K562 (cell line): ENCODE data around the gene ULK3. TPM values are rescaled to one million over a fixed set of nuclear protein-coding genes. Genes with fewer than 3 reads are reported as not detected.

ENCODE experiments used
- BCL6 ChIP-seq: fragments of 250-450 bp; sonication (Bioruptor Pico); IDR thresholded peaks from 2 replicates; pipeline ENCODE4 v1.4.0; 2020
- HDAC3 ChIP-seq: fragments of 450-650 bp; IDR thresholded peaks from 2 replicates; pipeline ENCODE4 v1.6.1; 2018; ENCODE audit warnings: borderline replicate concordance, mild to moderate bottlenecking, moderate library complexity; ENCODE audit not compliant: partially characterized antibody
- KDM1A ChIP-seq, 2 experiments: fragments of 450-650 bp; IDR thresholded peaks; 2 replicates each; pipeline ENCODE4 v1.6.1; 2016; ENCODE audit warnings: mild to moderate bottlenecking in 2 of 2
- MNT ChIP-seq, 2 experiments: fragments of 450-650 bp; conservative IDR thresholded peaks; 2 replicates each; pipeline ENCODE4 v1.6.1; 2017; ENCODE audit warnings: mild to moderate bottlenecking in 2 of 2, moderate library complexity in 2 of 2
- MTA2 ChIP-seq: fragments of 450-650 bp; IDR thresholded peaks from 2 replicates; pipeline ENCODE4 v1.6.1; 2016; ENCODE audit warnings: low read depth
- NFE2 ChIP-seq: IDR thresholded peaks from 2 replicates; pipeline ENCODE4 v1.6.1; 2014; ENCODE audit warnings: antibody characterized with exemption, low read depth
- OTX1 ChIP-seq: fragments of 450-650 bp; formaldehyde crosslinking; IDR thresholded peaks from 2 replicates; pipeline ENCODE4 v1.4.0; 2022; ENCODE audit warnings: mild to moderate bottlenecking
- ZNF518B ChIP-seq: fragments of 250-450 bp; sonication (Bioruptor Pico); IDR thresholded peaks from 2 replicates; pipeline ENCODE4 v1.5.0; 2021; ENCODE audit warnings: mild to moderate bottlenecking, moderate library complexity
- ZNF592 ChIP-seq: fragments of 450-650 bp; IDR thresholded peaks from 2 replicates; pipeline ENCODE4 v1.6.1; 2017; ENCODE audit warnings: antibody characterized with exemption, mild to moderate bottlenecking
- ZNF830 ChIP-seq: fragments of 250-450 bp; sonication (Bioruptor Pico); IDR thresholded peaks from 2 replicates; pipeline ENCODE4 v1.5.0; 2021; ENCODE audit warnings: mild to moderate bottlenecking
- polyA plus RNA-seq, 8 experiments: library from polyadenylated mRNA; depleted of rRNA in 4 of 8; stranded (reverse) in 5 of 8; unstranded in 3 of 8; fragments of >200 nt; fragmentation: Nextera tagmentation in 2 of 8; fragmentation: Illumina TruSeq in 1 of 8; extraction: Ambion mirVana in 2 of 8; extraction: Trizol in 1 of 8; gene quantifications; 2 replicates each; pipeline versions ENCODE4 v1.2.1 to v1.2.3, GENCODE V29; 2011 to 2014; ENCODE audit warnings: inconsistent platforms in 1 of 8, missing spikeins in 1 of 8
- total RNA-seq, 7 experiments: library from RNA; depleted of rRNA in 6 of 7; stranded (reverse); fragments of >200 nt in 6 of 7; fragmentation: Illumina TruSeq in 2 of 7; extraction: Trizol in 2 of 7; gene quantifications; 2 replicates each; pipeline versions ENCODE4 v1.2.1 to v1.2.3, GENCODE V29; 2011 to 2021; ENCODE audit warnings: low replicate concordance in 1 of 7
- TF ChIP-seq, protein P1 (sequence below), 2 experiments: fragments of 450-650 bp; IDR thresholded peaks; 2 replicates each; pipeline ENCODE4 v1.6.1; 2018; ENCODE audit warnings: mild to moderate bottlenecking in 2 of 2, low read depth in 1 of 2; ENCODE audit not compliant: partially characterized antibody in 2 of 2
- TF ChIP-seq, protein P2 (sequence below): fragments of 450-650 bp; IDR thresholded peaks from 2 replicates; pipeline ENCODE4 v1.6.1; 2016; ENCODE audit warnings: mild to moderate bottlenecking

ULK3 gene
- total and polyA plus RNA-seq, 9 of the 15 experiments (the other 6 are each of a cell fraction or from before 2014, with no cell fraction given) = 0.68 to 68.0 (median 34.9) TPM

- TF ChIP-seq ZNF518B (no peak), ZNF830 (CRISPR knock-in tag) (no peak), KDM1A (IDR thresholded peaks at IDR 0.05) (no peak), HDAC3 (no peak), MTA2 (no peak), MNT (conservative IDR thresholded peaks at IDR 0.05) (no peak), BCL6 (CRISPR knock-in tag) (no peak), NFE2 (no peak), OTX1 (CRISPR knock-in tag) (no peak), ZNF592 (no peak; the same call in 1 of the 2 replicates)
- TF ChIP-seq, protein P1, sequence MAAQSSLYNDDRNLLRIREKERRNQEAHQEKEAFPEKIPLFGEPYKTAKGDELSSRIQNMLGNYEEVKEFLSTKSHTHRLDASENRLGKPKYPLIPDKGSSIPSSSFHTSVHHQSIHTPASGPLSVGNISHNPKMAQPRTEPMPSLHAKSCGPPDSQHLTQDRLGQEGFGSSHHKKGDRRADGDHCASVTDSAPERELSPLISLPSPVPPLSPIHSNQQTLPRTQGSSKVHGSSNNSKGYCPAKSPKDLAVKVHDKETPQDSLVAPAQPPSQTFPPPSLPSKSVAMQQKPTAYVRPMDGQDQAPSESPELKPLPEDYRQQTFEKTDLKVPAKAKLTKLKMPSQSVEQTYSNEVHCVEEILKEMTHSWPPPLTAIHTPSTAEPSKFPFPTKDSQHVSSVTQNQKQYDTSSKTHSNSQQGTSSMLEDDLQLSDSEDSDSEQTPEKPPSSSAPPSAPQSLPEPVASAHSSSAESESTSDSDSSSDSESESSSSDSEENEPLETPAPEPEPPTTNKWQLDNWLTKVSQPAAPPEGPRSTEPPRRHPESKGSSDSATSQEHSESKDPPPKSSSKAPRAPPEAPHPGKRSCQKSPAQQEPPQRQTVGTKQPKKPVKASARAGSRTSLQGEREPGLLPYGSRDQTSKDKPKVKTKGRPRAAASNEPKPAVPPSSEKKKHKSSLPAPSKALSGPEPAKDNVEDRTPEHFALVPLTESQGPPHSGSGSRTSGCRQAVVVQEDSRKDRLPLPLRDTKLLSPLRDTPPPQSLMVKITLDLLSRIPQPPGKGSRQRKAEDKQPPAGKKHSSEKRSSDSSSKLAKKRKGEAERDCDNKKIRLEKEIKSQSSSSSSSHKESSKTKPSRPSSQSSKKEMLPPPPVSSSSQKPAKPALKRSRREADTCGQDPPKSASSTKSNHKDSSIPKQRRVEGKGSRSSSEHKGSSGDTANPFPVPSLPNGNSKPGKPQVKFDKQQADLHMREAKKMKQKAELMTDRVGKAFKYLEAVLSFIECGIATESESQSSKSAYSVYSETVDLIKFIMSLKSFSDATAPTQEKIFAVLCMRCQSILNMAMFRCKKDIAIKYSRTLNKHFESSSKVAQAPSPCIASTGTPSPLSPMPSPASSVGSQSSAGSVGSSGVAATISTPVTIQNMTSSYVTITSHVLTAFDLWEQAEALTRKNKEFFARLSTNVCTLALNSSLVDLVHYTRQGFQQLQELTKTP (IDR thresholded peaks at IDR 0.05; ENCODE audit: low read depth in 1 of 2, partially characterized antibody in 2 of 2) = no peak
- TF ChIP-seq, protein P2, sequence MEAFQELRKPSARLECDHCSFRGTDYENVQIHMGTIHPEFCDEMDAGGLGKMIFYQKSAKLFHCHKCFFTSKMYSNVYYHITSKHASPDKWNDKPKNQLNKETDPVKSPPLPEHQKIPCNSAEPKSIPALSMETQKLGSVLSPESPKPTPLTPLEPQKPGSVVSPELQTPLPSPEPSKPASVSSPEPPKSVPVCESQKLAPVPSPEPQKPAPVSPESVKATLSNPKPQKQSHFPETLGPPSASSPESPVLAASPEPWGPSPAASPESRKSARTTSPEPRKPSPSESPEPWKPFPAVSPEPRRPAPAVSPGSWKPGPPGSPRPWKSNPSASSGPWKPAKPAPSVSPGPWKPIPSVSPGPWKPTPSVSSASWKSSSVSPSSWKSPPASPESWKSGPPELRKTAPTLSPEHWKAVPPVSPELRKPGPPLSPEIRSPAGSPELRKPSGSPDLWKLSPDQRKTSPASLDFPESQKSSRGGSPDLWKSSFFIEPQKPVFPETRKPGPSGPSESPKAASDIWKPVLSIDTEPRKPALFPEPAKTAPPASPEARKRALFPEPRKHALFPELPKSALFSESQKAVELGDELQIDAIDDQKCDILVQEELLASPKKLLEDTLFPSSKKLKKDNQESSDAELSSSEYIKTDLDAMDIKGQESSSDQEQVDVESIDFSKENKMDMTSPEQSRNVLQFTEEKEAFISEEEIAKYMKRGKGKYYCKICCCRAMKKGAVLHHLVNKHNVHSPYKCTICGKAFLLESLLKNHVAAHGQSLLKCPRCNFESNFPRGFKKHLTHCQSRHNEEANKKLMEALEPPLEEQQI = no peak
These were observed 46.5 kb upstream of the ULK3 start (continued) for GRCh38 chr15:74889390-74889882.
